HTR-8/SVneo (cell line): Measurements from ENCODE around the gene BTBD7.
A peak's percentile ranks its signal among the peaks of the same experiment; 100 is the strongest.
"Not testable (repeated sequence)": the region's sequence is repeated elsewhere in the genome, so short reads cannot be mapped to it uniquely, and the experiment has no call there.

ENCODE experiments used
- DNase-seq: peaks from one replicate; pipeline ENCODE4 v3.0.0; 2011; ENCODE audit warnings: low spot score, mixed read lengths; ENCODE audit not compliant: insufficient read length
- FAIRE-seq: peaks from 2 replicates; lab custom pipeline; 2011; peaks lifted over from hg19 to GRCh38; lab: Jason Lieb, UNC

BTBD7 gene

DNA sequence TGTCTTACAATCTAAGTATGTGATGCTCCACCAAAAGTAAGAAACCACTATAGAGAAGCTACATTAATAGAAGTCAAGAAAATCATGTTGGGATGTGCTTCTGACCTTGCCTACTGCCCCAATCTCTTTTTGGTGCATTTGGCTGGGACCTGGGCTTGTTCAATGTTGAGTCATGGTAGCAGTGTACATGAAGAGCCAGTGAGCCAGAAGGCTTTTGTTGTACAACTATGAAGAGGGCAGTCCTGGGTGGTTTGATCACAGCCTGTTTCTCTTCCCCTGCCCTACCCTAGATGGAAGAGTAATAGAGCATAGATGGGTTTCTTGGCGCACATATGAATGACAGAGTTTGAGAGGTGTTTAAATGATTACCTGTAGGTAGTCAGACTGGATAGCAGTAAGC is 69.4 kb downstream of the BTBD7 start:
- no peak for FAIRE-seq
- DNase-seq = no peak

DNA sequence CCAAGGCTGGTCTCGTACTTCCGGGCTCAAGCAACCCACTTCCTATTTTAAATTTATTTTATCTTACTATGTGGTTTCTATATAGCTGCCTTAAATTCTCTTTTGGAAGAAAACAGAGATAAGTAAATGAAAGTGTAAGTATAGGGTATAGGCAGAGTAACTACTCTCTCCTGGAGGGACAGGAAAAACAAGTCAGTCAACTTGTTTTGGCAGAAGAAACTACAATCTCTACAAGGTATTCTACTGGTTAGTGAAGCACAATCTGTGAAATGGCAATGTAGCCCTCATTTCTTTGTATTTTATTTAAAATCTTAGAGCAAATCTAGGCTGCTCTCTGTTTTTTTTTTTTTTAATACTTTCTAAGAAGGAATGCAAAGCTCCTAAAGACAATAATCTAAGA is 70.4 kb downstream of the BTBD7 start:
- no peak for FAIRE-seq
- DNase-seq = no peak

- no peak for FAIRE-seq
- DNase-seq = no peak
Measured at GRCh38 chr14:93249128-93249831, 83.6 kb downstream of the BTBD7 start.

- no peak for FAIRE-seq
- DNase-seq = no peak
Measured at GRCh38 chr14:93246534-93246933, 86.3 kb downstream of the BTBD7 start.

DNA sequence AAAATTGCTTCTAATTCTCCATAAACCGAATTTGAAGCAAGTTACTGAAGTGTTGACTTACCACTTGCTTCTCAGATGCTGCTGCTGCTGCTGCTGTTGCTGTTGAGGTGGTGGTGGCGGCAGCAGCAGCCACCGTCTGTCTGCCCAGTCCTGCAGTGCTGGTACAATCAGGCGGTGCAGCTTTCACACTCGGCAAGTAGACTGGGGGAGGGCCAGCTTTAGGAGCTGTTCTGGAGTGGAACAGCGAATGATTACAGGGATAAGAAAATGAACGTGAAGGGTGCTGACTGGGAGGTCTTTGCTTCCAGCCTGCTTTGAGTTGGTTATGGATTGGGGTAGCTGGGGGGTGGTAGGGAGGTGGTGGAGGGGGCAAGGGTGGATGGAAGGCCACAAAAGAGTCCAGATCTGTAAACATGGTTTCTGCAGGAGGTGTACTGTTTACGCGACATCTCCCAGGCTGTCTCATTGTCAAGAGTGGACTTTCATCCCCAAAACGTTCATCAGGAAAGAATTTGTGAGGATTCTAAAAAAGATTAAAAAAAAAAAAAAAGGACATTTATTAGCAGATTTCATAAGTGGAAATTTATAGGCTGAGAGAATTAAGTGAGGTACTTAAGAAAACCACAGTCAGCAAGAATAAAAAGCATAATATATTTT is 86.9 kb downstream of the BTBD7 start:
- no peak for DNase-seq
- no peak for FAIRE-seq

GRCh38 chr14:93240678-93241000 is 92.2 kb downstream of the BTBD7 start:
- FAIRE-seq (no peak), DNase-seq (no peak)

- DNase-seq (peak; percentile 67), FAIRE-seq (peak; percentile 36)
Measured at GRCh38 chr14:93239869-93240677, 92.8 kb downstream of the BTBD7 start.

DNA sequence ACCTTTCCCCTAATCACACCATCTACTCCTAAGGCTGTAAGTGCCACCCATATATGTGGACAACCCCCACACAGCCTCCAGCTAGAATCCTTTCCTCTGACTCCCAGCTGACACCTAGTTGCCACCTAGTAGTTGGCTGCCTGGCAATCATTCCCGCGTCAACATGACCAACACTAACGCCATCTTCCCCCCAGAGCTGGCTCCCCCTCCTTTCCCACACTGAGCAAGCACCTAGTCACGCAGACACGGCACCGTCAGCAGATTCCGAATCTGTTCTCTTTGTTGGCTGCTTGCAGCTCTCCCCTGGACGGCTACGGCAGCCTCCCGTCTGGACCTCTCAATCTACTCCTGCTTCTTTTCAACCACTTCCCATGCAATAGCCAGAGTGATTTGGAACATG is 98.0 kb downstream of the BTBD7 start:
- FAIRE-seq = peak; percentile 36
- DNase-seq = no peak

GRCh38 chr14:93233078-93233477 is 99.8 kb downstream of the BTBD7 start:
- not testable (repeated sequence) for FAIRE-seq, DNase-seq

- FAIRE-seq (no peak), DNase-seq (no peak)
Measured at GRCh38 chr14:93232159-93232558, 100.7 kb downstream of the BTBD7 start.

DNA sequence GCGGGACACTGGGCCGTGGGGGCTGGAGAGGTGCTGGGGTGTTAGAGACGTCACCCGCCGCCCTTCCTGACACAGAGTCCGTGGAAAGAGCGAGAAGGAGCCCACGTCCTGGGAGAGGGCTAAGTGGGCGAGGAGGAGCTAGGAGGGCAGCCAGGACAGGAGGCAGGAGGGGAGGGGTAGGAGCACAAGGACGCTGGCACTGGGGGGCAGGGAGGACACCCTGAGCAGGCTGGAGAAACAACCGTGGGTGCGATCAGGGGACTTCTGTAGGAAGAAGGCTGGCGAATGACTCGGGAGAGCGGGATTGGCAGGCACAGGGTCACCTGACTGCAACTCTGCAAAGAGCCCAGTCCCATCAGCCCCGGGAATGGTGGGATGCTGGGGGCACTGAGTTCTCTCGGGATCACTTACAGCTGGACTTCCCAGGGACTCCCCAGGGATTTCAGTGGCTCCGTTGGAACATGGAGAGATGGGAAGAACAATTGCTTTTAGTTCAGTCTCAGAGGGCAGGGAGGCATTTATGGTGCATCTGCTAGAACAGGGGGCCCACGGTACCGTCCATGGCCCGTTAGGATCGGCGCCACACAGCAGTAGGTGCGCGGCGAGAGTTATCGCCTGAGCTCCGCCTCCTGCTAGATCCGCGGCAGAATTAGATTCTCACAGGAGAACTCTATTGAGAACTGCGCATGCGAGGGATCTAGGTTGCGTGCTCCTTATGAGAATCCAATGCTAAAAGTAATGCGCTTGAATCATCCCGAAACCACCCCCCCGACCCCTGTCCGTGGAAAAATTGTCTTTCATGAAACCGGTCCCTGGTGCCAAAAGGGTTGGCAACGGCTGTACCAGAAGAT is 101.5 kb downstream of the BTBD7 start:
- no peak for FAIRE-seq
- DNase-seq = no peak

DNA sequence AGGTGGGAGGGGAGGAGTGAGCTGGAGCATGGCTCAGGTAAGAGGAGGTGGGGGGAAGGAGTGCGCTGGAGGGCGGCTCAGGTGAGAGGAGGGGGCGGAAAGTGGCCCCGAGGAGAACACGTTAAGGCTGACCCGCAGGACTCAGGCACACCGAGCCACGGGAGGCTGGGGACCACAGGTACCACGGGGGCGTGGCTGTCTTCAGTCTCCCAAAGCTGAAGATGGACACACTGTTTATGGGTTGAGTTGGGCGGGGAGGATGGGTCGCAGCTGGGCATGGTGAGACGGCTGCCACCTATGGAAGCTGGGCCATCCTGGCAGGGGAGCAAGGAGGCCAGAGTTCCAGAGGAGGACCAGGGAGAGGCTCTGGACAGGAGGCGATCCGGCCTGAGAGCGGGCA is 102.3 kb downstream of the BTBD7 start:
- FAIRE-seq = no peak
- DNase-seq = no peak

DNA sequence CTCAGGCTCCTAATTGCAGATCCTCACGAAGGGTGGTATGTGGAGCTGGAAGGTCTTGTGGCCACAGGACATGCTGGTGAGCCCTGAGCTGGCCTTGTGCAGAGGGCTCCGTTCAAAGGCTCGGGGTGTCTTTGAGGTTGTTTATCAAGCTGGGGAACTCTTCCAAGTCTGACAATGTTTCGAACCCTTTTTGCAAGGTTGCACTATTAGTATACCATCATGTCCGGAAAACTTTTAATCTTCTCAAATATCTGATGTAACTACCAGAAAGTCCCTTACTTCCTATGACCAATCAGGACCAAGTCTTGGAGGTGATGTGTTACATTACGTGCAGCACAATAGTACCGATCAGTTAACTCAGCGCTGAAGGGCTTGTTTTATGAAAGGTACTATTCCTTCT is 104.3 kb downstream of the BTBD7 start:
- DNase-seq = no peak
- FAIRE-seq = no peak

DNA sequence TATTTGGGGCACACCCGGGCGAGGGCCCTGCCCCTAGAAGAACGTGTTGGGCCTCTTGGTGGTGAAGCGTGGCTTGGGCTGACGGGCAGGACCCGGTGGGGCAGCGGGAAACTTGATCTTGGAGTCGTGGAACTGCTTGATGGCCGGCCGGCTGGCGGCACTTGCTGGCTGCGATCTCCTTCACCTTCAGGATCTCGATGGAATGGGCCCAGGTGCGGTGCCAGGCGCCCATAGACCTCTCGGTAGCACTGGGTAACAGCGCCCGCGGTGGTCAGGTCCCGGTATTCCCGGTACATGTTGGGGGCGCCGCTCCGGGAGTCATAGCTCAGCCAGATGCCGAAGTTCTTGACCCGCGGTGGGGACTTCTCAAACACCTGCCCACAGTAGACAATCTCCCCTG is 109.3 kb downstream of the BTBD7 start:
- DNase-seq (no peak), FAIRE-seq (no peak)

- FAIRE-seq = no peak
- DNase-seq = no peak
Measured at GRCh38 chr14:93220509-93220908, 112.3 kb downstream of the BTBD7 start.

- DNase-seq = no peak
- no peak for FAIRE-seq
Measured at GRCh38 chr14:93219103-93219726, 113.6 kb downstream of the BTBD7 start.

DNA sequence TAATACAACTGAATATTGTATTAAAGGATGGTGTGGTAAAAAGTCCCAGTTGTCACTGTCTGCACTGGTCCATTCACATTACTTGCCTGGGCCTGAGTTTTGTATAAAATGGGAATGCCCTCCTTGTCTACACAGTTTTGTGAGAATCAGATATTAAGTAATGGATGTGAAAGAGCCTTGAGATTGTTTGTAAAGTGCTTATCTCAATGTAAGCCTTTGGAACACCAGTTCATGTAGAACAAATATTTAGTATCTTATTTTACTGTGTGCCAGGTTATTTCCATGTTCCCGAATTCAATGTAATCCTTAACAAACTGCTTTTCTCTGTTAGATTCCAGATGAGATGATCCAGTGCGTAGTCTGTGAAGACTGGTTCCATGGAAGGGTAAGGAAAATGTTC is 118.2 kb downstream of the BTBD7 start:
- DNase-seq (no peak), FAIRE-seq (no peak)

DNA sequence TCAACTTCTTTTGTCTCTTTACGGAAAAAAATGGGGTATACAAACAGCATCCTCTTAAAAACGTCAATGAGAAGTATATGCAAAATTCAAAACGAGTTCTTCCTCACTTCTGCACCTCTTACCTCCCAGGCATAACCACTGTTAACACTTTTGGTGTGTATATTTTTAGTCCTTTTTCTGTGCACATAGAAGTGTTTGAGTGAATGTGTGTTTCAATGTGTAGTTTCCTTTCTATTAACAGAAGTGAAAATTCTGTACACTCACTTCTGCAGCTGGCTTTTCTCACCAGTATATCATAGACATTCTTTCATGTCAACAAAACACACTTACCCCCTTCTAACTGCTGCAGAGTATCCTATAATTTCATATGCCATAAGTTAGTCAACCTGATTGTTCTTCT is 120.4 kb downstream of the BTBD7 start:
- FAIRE-seq (no peak), DNase-seq (no peak)

DNA sequence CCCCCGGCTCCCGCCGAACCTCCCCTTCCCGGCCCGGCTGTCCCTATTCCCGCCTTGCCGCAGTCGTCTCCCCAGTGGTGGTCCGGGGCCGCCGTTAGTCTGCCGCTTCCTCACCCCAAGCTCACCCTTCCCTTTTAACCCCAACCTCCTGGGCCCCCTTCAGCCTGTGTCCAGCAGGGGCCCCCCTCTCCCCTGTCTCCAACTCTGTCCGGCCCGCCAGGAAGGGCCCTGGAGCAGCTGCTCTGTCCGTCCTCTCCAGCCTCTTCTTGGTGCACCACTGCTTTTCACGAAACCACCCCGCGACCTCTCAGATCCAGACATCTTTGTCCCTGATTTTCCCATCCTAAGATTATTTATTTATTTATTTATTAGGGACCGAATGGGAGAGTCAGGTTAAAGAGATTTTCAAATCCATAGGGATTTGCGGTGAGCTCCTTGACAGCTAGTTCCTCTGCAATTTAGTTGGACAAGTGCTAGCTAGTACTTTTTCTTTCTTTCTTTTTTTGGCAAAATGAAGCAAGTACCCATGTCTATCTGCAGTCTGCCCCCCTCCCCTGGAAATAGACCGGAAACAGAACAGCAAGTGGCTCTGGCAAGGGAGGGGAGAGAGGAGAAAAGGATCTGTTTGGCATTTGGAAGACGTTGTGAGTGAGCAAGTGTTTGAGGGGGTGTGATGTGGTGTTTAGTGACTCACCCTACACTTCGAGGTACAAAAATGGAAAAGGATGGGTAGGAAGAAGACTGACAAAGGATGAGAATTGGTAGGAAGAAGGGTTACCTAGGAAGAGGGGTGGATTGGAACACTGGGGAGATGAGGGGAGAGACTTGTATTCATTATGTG is 125.1 kb downstream of the BTBD7 start:
- DNase-seq (peak; percentile 63), FAIRE-seq (no peak)
